ENCODE results near the gene PADI3.

GRCh38 chr1:17289721-17290120 is 40.8 kb downstream of the PADI3 start:
- TF ChIP-seq HINFP (tag; conservative IDR thresholded peaks at IDR 0.05; ENCODE audit: low read depth) (no peak), ATF2 (CRISPR knock-in tag; IDR thresholded peaks at IDR 0.05) (no peak), RAD21 (CRISPR knock-in tag; conservative IDR thresholded peaks at IDR 0.05 in 1 of 2, IDR thresholded peaks at IDR 0.05 in 1 of 2) (no peak), PHF8 (IDR thresholded peaks at IDR 0.05; ENCODE audit: borderline replicate concordance, low read length) (no peak), ILK (tag; IDR thresholded peaks at IDR 0.05; ENCODE audit: borderline replicate concordance, low read depth) (no peak), RBM34 (IDR thresholded peaks at IDR 0.05; ENCODE audit: borderline replicate concordance, insufficient read depth, low read length) (no peak), TAF1 (IDR thresholded peaks at IDR 0.05; ENCODE audit: control insufficient read depth, extremely low read depth, insufficient read depth, low read length, severe bottlenecking) (no peak), HDAC1 (IDR thresholded peaks at IDR 0.05) (no peak), NFYB (IDR thresholded peaks at IDR 0.05; ENCODE audit: extremely low read depth, insufficient read length) (no peak), STAT5A (IDR thresholded peaks at IDR 0.05; ENCODE audit: borderline replicate concordance, low read length) (no peak), C11orf30 (IDR thresholded peaks at IDR 0.05; ENCODE audit: low read depth) (no peak), CTCF (IDR thresholded peaks at IDR 0.05 in 2 of 3, conservative IDR thresholded peaks at IDR 0.05 in 1 of 3; ENCODE audit: insufficient read depth in 2 of 3, low read depth in 1 of 3, low read length in 3 of 3) (no peak), ETV6 (IDR thresholded peaks at IDR 0.05; ENCODE audit: borderline replicate concordance in 1 of 2, low read depth in 2 of 2, low read length in 1 of 2) (no peak), ETV6 (CRISPR knock-in tag; IDR thresholded peaks at IDR 0.05; ENCODE audit: borderline replicate concordance) (no peak), ARNT (IDR thresholded peaks at IDR 0.05) (no peak)
